NT2/D1 (cell line): ENCODE results near the gene SYNE2.

Source experiments
- SUZ12 ChIP-seq: IDR thresholded peaks from 2 replicates; pipeline ENCODE4 v1.6.1; 2011; ENCODE audit not compliant: insufficient read length, insufficient read depth; ENCODE audit errors: extremely low read depth
- ZNF274 ChIP-seq: IDR thresholded peaks from 2 replicates; pipeline ENCODE4 v1.6.1; 2011; ENCODE audit warnings: mild to moderate bottlenecking, low read depth, low read length

DNA sequence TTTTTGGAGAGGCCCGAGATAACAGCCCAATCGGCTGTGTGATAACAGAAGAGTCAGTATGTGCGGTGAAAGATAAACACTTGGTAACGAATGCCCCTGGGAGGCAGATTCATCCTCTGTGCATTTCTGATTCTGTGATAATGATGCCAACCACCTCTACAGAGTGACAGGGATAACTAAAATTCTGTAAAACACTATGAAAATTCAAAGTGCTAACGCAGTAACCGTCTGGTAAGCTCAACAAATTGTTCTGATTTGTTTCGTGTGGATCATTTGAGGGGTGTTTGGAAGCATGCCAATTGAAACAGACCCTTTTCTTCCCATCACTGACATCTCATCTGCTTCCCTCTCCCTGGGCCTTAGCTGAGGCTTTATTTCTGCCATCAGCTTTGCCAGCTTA, 365.0 kb downstream of the SYNE2 start:
- TF ChIP-seq ZNF274, result no peak
- no peak for TF ChIP-seq SUZ12
